Measurements from ENCODE around the gene ZMYM4. TPM values are rescaled to one million over a fixed set of nuclear protein-coding genes. Genes with fewer than 3 reads are reported as not detected.

Gene ZMYM4
- total RNA-seq, 1 experiment from 2014 or later, result 62.7 TPM

- Mint-ChIP-seq H3K4me3 (ENCODE audit: low read depth, unreplicated experiment) (no peak overlapping the region), H3K9me3 (ENCODE audit: low read depth, unreplicated experiment) (no peaks in the 10 kb centered on the region), H3K27ac (ENCODE audit: unreplicated experiment) (no peak overlapping the region), H3K27me3 (ENCODE audit: unreplicated experiment) (no peaks in the 10 kb centered on the region), H3K4me1 (ENCODE audit: low read depth, unreplicated experiment) (no peaks in the 10 kb centered on the region), H3K36me3 (ENCODE audit: insufficient read depth, unreplicated experiment) (peaks cover 8% of the 10 kb centered on the region)
- peak; percentile 22 for DNase-seq
- no TSS peak for BruUV-seq (replicated peaks)
- intact Hi-C loops (cut with micrococcal nuclease; ENCODE audit: unreplicated experiment), result loop anchor here (1.0 kb wide), 1 partner anchor 96 kb away; no protein-coding TSS in a partner anchor
- TF ChIP-seq, protein P1, sequence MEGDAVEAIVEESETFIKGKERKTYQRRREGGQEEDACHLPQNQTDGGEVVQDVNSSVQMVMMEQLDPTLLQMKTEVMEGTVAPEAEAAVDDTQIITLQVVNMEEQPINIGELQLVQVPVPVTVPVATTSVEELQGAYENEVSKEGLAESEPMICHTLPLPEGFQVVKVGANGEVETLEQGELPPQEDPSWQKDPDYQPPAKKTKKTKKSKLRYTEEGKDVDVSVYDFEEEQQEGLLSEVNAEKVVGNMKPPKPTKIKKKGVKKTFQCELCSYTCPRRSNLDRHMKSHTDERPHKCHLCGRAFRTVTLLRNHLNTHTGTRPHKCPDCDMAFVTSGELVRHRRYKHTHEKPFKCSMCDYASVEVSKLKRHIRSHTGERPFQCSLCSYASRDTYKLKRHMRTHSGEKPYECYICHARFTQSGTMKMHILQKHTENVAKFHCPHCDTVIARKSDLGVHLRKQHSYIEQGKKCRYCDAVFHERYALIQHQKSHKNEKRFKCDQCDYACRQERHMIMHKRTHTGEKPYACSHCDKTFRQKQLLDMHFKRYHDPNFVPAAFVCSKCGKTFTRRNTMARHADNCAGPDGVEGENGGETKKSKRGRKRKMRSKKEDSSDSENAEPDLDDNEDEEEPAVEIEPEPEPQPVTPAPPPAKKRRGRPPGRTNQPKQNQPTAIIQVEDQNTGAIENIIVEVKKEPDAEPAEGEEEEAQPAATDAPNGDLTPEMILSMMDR (IDR thresholded peaks at IDR 0.05; ENCODE audit: unreplicated experiment), result no peak
- CTCF ChIA-PET, result no interaction called here
Measured at GRCh38 chr1:35298464-35298863, 30.0 kb downstream of the ZMYM4 start.

GRCh38 chr1:35300376-35300775 lies 31.9 kb downstream of the ZMYM4 start:
- Mint-ChIP-seq H3K36me3 (ENCODE audit: insufficient read depth, unreplicated experiment) (peaks cover 9% of the 10 kb centered on the region), H3K4me3 (ENCODE audit: low read depth, unreplicated experiment) (no peak overlapping the region), H3K9me3 (ENCODE audit: low read depth, unreplicated experiment) (no peaks in the 10 kb centered on the region), H3K27ac (ENCODE audit: unreplicated experiment) (no peak overlapping the region), H3K4me1 (ENCODE audit: low read depth, unreplicated experiment) (no peaks in the 10 kb centered on the region), H3K27me3 (ENCODE audit: unreplicated experiment) (no peaks in the 10 kb centered on the region)
- CTCF ChIA-PET, result no interaction called here
- intact Hi-C loops (cut with micrococcal nuclease; ENCODE audit: unreplicated experiment), result no loop called here
- no peak for DNase-seq
- BruUV-seq (replicated peaks), result no TSS peak
- TF ChIP-seq, protein P1 (IDR thresholded peaks at IDR 0.05; ENCODE audit: unreplicated experiment), result no peak

DNA sequence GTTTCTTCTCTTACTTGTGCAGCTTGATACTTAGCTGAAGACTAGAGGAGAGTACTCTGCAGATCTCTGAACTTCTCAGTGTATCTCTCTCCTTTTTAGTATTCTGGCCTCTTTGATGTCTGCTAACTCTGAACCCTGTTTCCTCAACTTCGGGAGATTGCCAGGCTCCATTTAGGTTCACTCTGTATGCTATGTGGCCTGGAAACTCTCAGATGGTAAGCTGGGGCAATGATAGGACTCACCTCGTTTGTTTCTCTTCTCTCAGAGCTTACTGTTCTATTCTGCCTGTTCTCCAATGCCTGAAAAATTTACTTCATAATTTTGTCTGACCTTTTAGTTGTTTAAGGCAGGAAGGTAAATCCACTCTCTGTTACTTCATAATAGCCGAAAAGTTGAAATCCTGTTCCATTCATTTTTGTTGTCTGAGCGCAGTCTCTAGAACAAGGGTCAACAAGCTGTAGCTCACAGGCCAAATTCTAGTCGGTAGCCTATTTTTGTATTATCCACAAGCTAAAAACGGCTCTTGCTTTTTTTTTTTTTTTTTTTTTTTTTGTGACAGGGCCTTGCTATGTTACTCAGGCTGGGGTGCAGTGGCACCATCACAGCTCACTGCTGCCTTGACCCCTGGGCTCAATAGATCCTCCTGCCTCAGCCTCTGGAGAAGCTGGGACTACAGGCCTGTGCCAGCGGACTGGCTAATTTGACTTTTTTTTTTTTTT lies 33.3 kb downstream of the ZMYM4 start:
- Mint-ChIP-seq H3K27me3 (ENCODE audit: unreplicated experiment) (no peaks in the 10 kb centered on the region), H3K36me3 (ENCODE audit: insufficient read depth, unreplicated experiment) (peaks cover 12% of the 10 kb centered on the region), H3K4me3 (ENCODE audit: low read depth, unreplicated experiment) (no peak overlapping the region), H3K27ac (ENCODE audit: unreplicated experiment) (no peak overlapping the region), H3K4me1 (ENCODE audit: low read depth, unreplicated experiment) (no peaks in the 10 kb centered on the region), H3K9me3 (ENCODE audit: low read depth, unreplicated experiment) (no peaks in the 10 kb centered on the region)
- intact Hi-C loops (cut with micrococcal nuclease; ENCODE audit: unreplicated experiment), result no loop called here
- no TSS peak for BruUV-seq (replicated peaks)
- TF ChIP-seq, protein P1 (IDR thresholded peaks at IDR 0.05; ENCODE audit: unreplicated experiment), result no peak
- CTCF ChIA-PET, result interaction anchor here (0.7 kb wide), 1 partner anchor 144 kb away, joined by 3 read pairs; no protein-coding TSS in a partner anchor
- no peak for DNase-seq

DNA sequence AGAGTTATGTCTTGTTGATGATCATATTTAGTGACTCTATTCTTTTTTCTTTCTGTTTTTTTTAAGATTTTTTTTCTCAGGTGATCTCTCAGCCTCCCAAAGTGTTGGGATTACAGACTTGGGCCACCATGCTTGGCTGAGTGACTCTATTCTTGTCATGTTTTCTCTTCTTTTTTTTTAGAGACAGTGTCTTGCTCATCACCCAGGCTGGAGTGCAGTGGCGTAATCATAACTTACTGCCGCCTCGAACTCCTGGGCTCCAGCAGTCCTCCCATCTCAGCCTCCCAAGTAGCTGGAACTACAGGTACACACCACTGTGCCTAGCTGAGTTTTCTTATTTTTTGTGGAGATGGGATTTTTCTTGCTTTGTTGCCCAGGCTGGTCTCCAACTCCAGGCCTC lies 36.9 kb downstream of the ZMYM4 start:
- CTCF ChIA-PET, result no interaction called here
- intact Hi-C loops (cut with micrococcal nuclease; ENCODE audit: unreplicated experiment), result no loop called here
- BruUV-seq (replicated peaks), result no TSS peak
- H3K9me3 Mint-ChIP-seq (ENCODE audit: low read depth, unreplicated experiment), result no peaks in the 10 kb centered on the region
- H3K27ac Mint-ChIP-seq (ENCODE audit: unreplicated experiment), result no peak overlapping the region
- H3K4me3 Mint-ChIP-seq (ENCODE audit: low read depth, unreplicated experiment), result no peak overlapping the region
- H3K4me1 Mint-ChIP-seq (ENCODE audit: low read depth, unreplicated experiment), result no peaks in the 10 kb centered on the region
- TF ChIP-seq, protein P1 (IDR thresholded peaks at IDR 0.05; ENCODE audit: unreplicated experiment), result no peak
- H3K27me3 Mint-ChIP-seq (ENCODE audit: unreplicated experiment), result no peaks in the 10 kb centered on the region
- H3K36me3 Mint-ChIP-seq (ENCODE audit: insufficient read depth, unreplicated experiment), result peaks cover 4% of the 10 kb centered on the region
- DNase-seq, result no peak

Measured in Calu3 (cell line).